PC-9 (cell line): ENCODE results near the gene WTIP. TPM values are rescaled to one million over a fixed set of nuclear protein-coding genes. Genes with fewer than 3 reads are reported as not detected.

ENCODE experiments used
- BruUV-seq: library from RNA; stranded (reverse); fragments of 400-500 nt; replicated peaks from 2 replicates; lab custom pipeline; 2021; lab: Mats Ljungman, UMichigan
- CTCF ChIA-PET: fragments of 300-600 bp; sonication (Branson Sonifier 250); formaldehyde crosslinking; loops from one replicate; lab custom pipeline; 2022; ENCODE audit warnings: antibody characterized with exemption; lab: Charles Lee
- POLR2A ChIA-PET: fragments of 300-600 bp; sonication (Branson Sonifier 250); formaldehyde crosslinking; loops from one replicate; lab custom pipeline; 2022; ENCODE audit warnings: antibody characterized with exemption; ENCODE audit not compliant: unreplicated experiment; lab: Charles Lee
- DNase-seq, 2 experiments: peaks; one replicate each; pipeline versions ENCODE4 v3.0.0 to v3.0.0-alpha.2; 2015 to 2022; ENCODE audit warnings: mixed read lengths in 1 of 2
- H2AFZ ChIP-seq: fragments of 200-600 bp; sonication (generic); 2 replicates; pipeline ENCODE4 v1.8.1; 2017; ENCODE audit warnings: antibody characterized with exemption
- H3F3A ChIP-seq: fragments of 200-600 bp; sonication (generic); 2 replicates; pipeline ENCODE4 v1.8.1; 2017; ENCODE audit warnings: antibody characterized with exemption, mild to moderate bottlenecking, low read depth; ENCODE audit not compliant: insufficient read depth
- H3K27ac ChIP-seq: fragments of 200-600 bp; sonication (generic); 2 replicates; pipeline ENCODE4 v1.6.1; 2016; ENCODE audit warnings: mixed run types
- H3K27me3 ChIP-seq: fragments of 200-600 bp; sonication (generic); 2 replicates; pipeline ENCODE4 v1.6.1; 2016; ENCODE audit warnings: low read depth, mixed run types; ENCODE audit not compliant: insufficient read depth
- H3K36me3 ChIP-seq: fragments of 200-600 bp; sonication (generic); 2 replicates; pipeline ENCODE4 v1.6.1; 2016; ENCODE audit warnings: low read depth, mixed run types
- H3K4me1 ChIP-seq: fragments of 200-600 bp; sonication (generic); replicated peaks from 2 replicates; pipeline ENCODE4 v1.6.1; 2016; ENCODE audit warnings: mixed run types; ENCODE audit not compliant: insufficient read depth
- H3K4me2 ChIP-seq: fragments of 200-600 bp; sonication (generic); 2 replicates; pipeline ENCODE4 v1.6.1; 2017; ENCODE audit warnings: mixed run types
- H3K4me3 ChIP-seq: fragments of 200-600 bp; sonication (generic); 2 replicates; pipeline ENCODE4 v1.6.1; 2016; ENCODE audit warnings: mixed run types
- H3K79me2 ChIP-seq: fragments of 200-600 bp; sonication (generic); 2 replicates; pipeline ENCODE4 v1.6.1; 2017; ENCODE audit warnings: low read depth, mixed run types
- H3K9me2 ChIP-seq: fragments of 200-600 bp; sonication (generic); 2 replicates; pipeline ENCODE4 v1.8.1; 2017; ENCODE audit warnings: mild to moderate bottlenecking; ENCODE audit not compliant: insufficient read depth
- H3K9me3 ChIP-seq: fragments of 200-600 bp; sonication (generic); 2 replicates; pipeline ENCODE4 v1.8.1; 2016; ENCODE audit warnings: low read depth; ENCODE audit not compliant: insufficient read depth
- H4K20me1 ChIP-seq: fragments of 200-600 bp; sonication (generic); 2 replicates; pipeline ENCODE4 v1.8.1; 2017; ENCODE audit not compliant: insufficient read depth
- CTCF ChIP-seq: fragments of 200-600 bp; sonication (generic); conservative IDR thresholded peaks from 2 replicates; pipeline ENCODE4 v1.6.1; 2017; ENCODE audit warnings: mixed run types, antibody characterized with exemption, mild to moderate bottlenecking, moderate library complexity
- EZH2 ChIP-seq: fragments of 200-600 bp; sonication (generic); IDR thresholded peaks from 2 replicates; pipeline ENCODE4 v1.8.0; 2017; ENCODE audit warnings: antibody characterized with exemption, low read depth
- intact Hi-C: fragments of 100-400 bp; cut with micrococcal nuclease; formaldehyde crosslinking; loops from one replicate; pipeline ENCODE4 v1.10.0; 2022; ENCODE audit not compliant: unreplicated experiment
- total RNA-seq: library from RNA; stranded (reverse); gene quantifications from 2 replicates; pipeline ENCODE4 v1.2.3, GENCODE V29; 2021

Gene WTIP
- total RNA-seq, 1 experiment from 2014 or later: 0.63 TPM

- H3K27me3 ChIP-seq: peaks cover 14% of the 10 kb centered on the region
- intact Hi-C loops: no loop called here
- POLR2A ChIA-PET: no interaction called here
Observed at GRCh38 chr19:34503531-34504272, 22.1 kb downstream of the WTIP start.

GRCh38 chr19:34504273-34504808 is 22.8 kb downstream of the WTIP start:
- Histone ChIP-seq H3K9me3 (no peaks in the 10 kb centered on the region), H3K4me2 (no peak overlapping the region), H3F3A (no peaks in the 10 kb centered on the region), H3K9me2 (no peaks in the 10 kb centered on the region), H3K4me1 (no peaks in the 10 kb centered on the region), H3K27me3 (peaks cover 20% of the 10 kb centered on the region), H3K4me3 (no peak overlapping the region), H3K79me2 (no peaks in the 10 kb centered on the region), H4K20me1 (no peaks in the 10 kb centered on the region), H2AFZ (no peak overlapping the region), H3K27ac (no peak overlapping the region), H3K36me3 (no peaks in the 10 kb centered on the region)
- POLR2A ChIA-PET: no interaction called here
- DNase-seq: no peak
- no TSS peak for BruUV-seq
- intact Hi-C loops: no loop called here
- CTCF ChIA-PET: no interaction called here
- TF ChIP-seq EZH2: no peak
- no peak for TF ChIP-seq CTCF

More at GRCh38 chr19:34503531-34504272, 22.1 kb downstream of the WTIP start:
- Histone ChIP-seq H3F3A (no peaks in the 10 kb centered on the region), H3K4me3 (no peak overlapping the region), H3K9me3 (no peaks in the 10 kb centered on the region), H3K9me2 (no peaks in the 10 kb centered on the region), H4K20me1 (no peaks in the 10 kb centered on the region), H3K36me3 (no peaks in the 10 kb centered on the region), H3K79me2 (no peaks in the 10 kb centered on the region), H3K4me1 (no peaks in the 10 kb centered on the region), H3K4me2 (no peak overlapping the region), H3K27ac (no peak overlapping the region), H2AFZ (no peak overlapping the region)
- BruUV-seq: no TSS peak
- no peak for TF ChIP-seq CTCF
- no peak for TF ChIP-seq EZH2
- CTCF ChIA-PET: no interaction called here
- DNase-seq: no peak

- Histone ChIP-seq H3K9me3 (no peaks in the 10 kb centered on the region), H3K4me2 (no peak overlapping the region), H3K4me3 (no peak overlapping the region), H3K27me3 (peaks cover 25% of the 10 kb centered on the region), H3K27ac (no peak overlapping the region), H3K4me1 (no peaks in the 10 kb centered on the region), H2AFZ (no peak overlapping the region), H3K9me2 (no peaks in the 10 kb centered on the region), H3F3A (no peaks in the 10 kb centered on the region), H3K79me2 (no peaks in the 10 kb centered on the region), H4K20me1 (no peaks in the 10 kb centered on the region), H3K36me3 (no peaks in the 10 kb centered on the region)
- intact Hi-C loops: no loop called here
- BruUV-seq: no TSS peak
- POLR2A ChIA-PET: no interaction called here
- no peak for DNase-seq
- no peak for TF ChIP-seq CTCF
- TF ChIP-seq EZH2: no peak
- CTCF ChIA-PET: no interaction called here
Observed at GRCh38 chr19:34504809-34505291, 23.3 kb downstream of the WTIP start.
